ENCODE results near the gene SPHK1.
"Not testable (repeated sequence)": the region's sequence is repeated elsewhere in the genome, so short reads cannot be mapped to it uniquely, and the experiment has no call there.

SPHK1 gene, protein sequence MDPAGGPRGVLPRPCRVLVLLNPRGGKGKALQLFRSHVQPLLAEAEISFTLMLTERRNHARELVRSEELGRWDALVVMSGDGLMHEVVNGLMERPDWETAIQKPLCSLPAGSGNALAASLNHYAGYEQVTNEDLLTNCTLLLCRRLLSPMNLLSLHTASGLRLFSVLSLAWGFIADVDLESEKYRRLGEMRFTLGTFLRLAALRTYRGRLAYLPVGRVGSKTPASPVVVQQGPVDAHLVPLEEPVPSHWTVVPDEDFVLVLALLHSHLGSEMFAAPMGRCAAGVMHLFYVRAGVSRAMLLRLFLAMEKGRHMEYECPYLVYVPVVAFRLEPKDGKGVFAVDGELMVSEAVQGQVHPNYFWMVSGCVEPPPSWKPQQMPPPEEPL

DNA sequence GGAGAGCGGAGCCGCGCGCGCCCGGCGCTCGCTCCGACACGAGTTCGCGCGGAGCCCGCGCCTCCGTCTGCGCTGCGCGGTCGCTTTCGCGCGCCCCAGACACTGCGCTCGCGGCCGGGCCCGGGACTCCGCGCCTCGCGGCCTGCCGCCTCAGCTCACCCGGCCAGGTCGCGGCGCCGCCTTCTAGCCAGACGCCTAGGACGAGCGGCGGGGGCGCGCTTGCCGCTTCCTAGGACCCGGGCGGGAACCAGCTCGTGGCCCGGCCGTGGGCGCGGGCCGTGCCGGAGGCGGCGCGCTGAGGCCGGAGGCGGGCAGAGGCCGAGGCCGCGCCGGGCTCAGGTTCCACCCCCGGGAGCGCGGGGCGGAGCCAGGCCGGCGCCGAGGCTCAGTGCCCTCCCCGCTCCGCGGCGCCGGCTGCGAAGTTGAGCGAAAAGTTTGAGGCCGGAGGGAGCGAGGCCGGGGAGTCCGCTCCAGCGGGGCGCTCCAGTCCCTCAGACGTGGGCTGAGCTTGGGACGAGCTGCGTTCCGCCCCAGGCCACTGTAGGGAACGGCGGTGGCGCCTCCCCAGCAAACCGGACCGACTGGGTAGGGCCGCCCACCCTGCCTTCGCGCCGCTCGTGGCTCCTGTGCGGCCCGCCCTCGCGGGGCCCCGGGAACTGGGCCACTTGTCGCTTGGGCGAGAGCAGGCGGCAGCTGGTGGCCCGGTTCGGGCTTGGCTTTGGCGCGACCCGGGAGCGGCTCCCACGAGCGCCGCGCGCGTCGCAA, at the start of gene SPHK1:
Gene SPHK1, plus strand, starts transcription at position 388 of the 765 bp plus-strand sequence. CDS start 1,036 bp downstream, outside the sequence.
- DNase-seq (ENCODE audit: low read depth in 2 of 2) = peak; percentile 66 to 69

DNA sequence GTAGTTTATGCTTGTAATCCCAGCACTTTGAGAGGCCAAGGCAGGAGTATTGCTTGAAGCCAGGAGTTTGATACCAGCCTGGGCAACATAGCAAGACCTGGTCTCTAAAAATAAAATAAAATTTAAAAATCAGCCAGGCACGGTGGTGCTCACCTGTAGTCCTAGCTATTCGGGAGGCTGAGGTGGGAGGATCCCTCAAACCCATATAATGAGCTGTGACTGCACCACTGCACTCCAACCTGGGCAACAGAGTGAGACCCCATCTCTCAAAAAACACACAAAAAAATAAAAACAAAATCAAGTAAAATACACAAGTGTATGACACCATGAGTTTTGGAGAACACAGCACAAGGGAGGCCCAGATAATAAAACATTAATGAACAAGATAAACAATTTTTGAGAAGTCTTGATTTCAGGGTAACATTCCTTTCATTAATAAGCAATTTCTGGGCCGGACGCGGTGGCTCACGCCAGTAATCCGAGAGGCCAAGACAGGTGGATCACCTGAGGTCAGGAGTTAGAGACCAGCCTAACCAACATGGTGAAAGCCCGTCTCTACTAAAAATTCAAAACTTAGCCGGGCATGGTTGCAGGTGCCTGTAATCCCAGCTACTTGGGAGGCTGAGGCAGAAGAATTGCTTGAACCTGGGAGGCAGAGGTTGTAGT, 48.6 kb upstream of the SPHK1 start:
- no peak for DNase-seq (ENCODE audit: low read depth in 2 of 2)

DNA sequence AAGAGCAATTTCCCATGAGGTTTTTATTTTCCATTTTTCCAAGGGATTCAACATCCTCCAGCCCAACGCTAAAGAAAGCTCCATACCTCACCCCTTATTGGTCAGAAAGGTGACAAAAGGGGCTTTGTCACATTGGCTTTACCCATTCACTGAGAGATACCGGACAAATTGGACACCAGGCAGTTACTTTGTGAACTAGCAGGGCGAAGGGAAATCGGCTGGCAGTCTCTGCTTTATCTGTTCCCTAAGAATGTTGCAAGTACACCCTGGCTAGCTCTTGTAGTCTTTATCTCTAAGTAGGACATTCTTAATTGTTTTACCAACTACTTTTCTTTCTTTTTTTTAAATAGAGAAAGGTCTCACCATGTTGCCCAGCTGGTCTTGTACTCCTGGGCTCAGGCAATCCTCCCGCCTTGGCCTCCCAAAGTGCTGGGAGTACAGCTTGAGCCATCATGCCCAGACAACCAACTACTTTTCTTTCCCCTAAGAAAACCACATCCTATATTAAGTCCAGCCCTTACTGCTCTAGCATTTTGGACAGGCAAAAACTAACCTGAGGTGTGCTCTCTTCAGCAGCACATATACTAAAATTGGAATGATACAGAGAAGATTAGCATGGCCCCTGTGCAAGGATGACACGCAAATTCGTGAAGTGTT, 47.5 kb upstream of the SPHK1 start:
- DNase-seq (ENCODE audit: low read depth in 2 of 2) = no peak

DNA sequence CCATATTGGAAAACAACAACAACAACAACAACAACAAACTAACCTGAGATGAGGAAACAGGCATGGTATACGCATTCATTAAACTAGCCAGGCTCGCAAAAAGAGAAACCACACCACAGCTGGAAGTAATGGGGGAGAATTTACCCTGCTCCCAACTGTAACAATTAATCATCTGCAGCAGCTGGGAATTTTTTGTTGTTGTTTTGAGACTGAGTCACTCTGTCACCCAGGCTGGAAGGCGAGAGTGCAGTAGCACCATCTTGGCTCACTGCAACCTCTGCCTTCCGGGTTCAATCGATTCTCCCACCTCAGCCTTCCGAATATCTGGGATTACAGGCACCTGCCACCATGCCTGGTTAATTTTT, 47.0 kb upstream of the SPHK1 start:
- no peak for DNase-seq (ENCODE audit: low read depth in 2 of 2)

DNA sequence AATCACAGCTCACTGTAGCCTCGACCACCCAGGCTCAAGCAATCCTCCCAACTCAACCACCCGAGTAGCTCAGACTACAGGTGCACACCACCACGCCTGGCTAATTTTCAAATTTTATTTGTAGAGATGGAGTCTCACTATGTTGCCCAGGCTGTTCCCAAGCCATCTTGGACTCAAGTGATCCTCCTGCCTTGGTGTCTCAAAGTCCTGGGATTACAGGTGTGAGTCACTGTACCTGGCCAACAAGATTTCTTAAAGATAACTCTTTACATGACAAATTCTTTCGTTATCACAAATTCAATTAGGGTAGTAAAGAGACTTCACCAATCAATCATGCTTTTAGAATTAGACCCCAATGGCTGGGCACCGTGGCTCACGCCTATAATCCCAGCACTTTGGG, 43.1 kb upstream of the SPHK1 start:
- DNase-seq (ENCODE audit: low read depth in 2 of 2) = no peak

DNA sequence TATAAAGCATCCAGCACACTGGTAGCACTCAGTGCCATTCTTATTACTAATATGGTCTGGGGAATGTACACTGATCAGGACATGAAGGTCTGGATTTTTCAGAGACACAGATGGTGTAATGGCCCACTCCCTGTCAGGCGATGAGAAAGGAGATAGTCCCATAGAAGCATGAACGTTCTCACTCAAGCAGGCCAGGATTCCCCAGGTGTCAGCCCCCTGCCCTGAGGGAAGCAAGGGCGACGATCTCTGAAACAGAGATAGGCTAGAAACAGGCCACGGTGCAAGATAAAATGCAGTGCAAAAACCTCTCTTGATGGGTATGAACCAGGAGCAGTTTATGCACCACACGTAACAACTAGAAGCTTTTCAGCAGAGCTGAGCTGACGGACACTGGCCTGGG, 41.3 kb upstream of the SPHK1 start:
- DNase-seq (ENCODE audit: low read depth in 2 of 2) = no peak

DNA sequence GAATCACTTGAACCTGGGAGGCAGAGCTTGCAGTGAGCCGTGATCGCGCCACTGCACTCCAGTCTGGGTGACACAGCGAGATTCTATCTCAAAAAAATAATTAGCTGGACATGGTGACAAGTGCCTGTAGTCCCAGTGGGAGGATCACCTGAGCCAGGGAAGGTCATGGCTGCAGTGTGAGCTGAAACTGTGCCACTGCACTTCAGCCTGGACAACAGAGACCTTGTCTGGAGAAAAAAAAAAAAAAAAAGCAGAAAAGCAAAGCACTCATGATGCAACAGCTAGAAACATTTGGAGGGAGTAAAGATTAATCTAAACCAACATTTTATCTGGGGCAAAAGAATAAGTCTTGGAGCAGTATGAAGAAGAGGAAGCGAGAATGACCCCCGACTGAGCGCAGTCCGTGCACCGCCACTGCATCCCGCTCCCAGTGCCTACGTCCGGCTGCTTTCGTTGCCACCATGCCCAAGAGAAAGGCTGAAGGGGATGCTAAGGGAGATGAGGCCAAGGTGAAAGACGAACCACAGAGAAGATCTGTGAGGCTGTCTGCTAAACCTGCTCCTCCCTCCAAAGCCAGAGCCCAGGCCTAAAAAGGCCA, 38.9 kb upstream of the SPHK1 start:
- DNase-seq (ENCODE audit: low read depth in 2 of 2) = no peak

DNA sequence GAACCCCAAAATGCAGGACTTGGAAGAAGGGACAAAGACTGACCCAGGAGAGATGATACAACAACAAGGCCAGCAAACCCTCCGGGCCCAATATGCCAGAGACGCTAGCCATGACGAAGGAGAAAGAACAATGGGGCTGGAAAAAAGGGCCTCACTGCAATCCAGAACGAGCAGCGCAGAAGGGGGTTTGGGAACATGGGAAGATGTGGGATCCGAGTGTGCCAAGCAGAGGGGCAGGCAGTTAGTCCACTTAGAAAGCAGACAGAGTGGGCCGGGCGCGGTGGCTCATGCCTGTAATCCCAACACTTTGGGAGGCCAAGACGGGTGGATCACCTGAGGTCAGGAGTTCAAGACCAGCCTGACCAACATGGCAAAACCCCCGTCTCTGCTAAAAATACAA, 37.5 kb upstream of the SPHK1 start:
- DNase-seq (ENCODE audit: low read depth in 2 of 2) = not testable (repeated sequence)

DNA sequence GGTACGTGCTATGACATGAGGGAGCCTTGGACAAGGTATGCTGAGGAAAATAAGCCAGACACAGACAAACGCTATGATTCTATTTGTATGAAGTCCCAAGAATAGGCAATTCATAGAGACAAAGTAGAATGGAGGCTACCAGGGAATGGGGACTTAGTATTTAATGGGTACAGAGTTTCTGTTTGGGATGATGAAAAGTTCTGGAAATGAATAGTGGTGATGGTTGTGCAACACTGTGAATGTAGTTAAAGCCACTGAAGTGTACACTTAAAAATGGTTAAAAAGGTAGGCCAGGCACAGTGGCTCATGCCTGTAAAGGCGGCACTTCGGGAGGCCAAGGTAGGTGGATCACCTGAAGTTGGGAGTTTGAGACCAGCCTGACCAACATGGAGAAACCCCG, 33.9 kb upstream of the SPHK1 start:
- DNase-seq (ENCODE audit: low read depth in 2 of 2) = no peak

DNA sequence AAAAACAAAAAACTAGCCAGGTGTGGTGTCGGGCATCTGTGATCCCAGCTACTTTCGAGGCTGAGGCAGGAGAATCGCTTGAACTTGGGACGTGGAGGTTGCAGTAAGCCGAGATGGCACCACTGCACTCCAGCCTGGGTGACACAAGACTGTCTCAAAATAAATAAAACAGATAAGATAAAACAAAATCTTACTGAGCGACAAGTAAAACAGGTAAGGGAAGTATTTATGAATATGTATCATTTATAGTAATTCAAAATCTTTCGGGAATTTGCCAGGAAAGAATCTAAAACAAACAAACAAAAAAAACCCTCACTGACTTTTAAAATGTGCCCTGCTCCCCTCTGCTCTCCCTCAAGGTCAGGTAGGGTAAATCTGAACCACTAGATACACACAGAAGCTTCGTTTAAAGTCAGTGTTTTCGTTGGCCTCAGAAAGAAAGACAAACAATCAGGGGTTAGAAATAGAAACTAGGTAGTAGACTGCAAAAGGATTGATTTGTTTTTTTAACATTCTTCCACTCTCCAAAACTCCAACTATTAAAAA, 32.8 kb upstream of the SPHK1 start:
- no peak for DNase-seq (ENCODE audit: low read depth in 2 of 2)

DNA sequence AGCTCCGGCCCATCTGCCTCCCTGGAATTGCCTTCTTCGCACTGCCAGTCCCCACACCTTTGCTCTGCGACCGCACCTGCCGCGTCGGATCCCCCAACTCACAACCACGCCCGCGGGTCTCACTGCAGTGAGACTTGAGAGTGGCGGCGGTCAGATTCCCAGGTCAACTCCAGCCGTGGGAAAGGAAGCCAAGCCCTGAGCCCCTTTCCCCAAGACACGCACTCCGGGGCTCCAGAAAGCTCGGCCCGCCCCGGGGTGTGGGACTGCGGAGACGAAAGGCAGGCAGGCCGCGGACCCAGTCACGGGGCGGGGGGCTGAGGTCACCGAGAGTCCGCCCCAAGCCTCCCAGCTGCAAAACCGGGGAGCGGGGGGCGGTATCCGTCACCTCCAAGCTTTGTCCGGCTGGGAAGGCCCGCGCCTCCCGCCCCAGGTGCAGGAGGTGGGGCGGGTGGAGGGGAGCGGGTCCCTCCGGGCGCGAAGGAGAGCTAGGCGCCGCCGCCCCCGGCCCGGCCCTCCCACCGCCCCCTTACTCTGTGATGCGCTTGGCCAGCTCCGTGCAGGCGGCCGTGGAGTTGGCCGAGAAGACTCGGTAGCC, 31.3 kb upstream of the SPHK1 start:
- DNase-seq (ENCODE audit: low read depth in 2 of 2) = peak; percentile 5 to 11

DNA sequence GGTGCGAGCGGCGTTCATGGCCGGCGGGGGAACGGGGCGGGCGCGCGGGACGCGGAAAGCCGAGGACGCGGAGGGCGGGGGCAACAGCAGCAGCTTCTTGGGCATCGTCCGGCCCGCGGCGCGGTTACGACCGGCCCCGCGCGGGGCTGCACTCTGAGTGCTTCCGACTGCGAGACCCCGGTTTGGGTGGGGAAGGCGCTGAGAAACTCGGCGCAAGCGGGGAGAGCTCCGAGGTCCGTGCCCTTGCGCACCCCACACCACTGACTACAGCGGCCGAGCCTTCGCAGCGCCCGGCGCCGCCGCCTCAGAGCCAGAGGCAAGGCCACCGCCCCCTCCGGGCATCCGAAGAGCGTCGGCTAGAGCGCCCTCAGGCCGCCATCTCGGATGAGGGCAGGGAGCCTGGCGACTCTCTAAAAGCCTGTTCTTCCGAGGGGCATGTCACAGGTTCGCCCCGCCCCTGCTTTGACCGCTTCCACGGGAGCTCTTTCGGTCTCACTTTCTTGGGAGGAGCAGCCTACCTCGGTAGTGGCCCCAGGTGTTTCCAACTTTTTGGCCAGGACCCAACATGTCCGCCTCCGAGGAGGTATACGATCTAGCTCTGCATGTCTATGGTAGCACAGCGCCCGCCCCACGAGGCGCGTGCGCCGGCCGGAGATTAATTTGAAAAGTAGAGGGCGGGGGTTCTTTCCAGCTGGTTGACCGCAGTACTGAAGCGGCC, 30.7 kb upstream of the SPHK1 start, which contains the start of gene PRPSAP1:
Gene PRPSAP1, minus strand, starts transcription at position 318 of the 718 bp plus-strand sequence. Its CDS starts 213 bp downstream, at position 105.
- peak; percentile 71 to 77 for DNase-seq (ENCODE audit: low read depth in 2 of 2)

DNA sequence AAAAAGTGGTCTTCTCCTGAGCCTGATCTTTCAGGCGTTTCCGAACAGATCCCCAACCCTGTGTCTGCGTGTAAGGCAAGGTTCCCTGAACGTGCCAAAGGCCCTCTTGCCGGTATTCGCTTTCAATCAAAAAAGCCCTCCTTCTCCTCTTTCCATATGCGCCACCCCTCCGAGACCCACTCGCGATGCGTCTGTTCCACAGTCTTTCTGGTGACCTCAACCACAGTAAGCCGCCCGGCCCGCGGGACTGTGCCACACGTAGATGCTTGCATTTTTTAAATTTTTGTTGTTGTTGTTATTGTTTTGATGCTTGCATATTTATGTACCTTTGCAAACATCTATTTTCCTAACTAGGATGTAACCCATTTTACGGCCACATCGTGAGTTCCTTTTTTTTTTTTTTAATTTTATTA, 30.1 kb upstream of the SPHK1 start:
- DNase-seq (ENCODE audit: low read depth in 2 of 2) = no peak

DNA sequence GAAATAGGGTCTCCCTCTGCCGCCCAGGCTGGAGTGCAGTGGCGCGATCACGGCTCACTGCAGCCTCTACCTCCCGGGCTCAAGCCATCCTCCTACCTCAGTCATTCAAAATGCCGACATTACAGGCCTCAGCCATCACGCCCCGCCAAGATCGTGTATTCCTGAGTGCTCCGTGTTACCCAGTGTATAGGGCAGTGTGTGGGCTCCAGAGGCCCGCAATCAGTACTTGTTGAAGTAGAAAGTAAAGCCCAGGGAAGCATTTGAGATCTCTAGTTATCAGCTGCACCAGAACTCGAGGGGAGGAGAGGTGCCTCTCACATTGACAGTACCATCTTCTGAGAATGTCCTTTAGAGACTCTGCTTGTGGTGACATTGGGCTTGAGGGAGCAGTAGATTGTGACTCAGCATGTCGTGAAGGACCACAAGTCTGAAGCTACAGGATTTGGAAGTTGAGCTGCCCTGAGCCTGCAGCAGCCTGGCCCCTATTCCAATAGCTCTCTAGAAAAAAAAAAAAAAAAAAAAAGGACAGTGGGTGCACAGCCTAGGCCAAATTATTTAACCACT, 29.6 kb upstream of the SPHK1 start:
- no peak for DNase-seq (ENCODE audit: low read depth in 2 of 2)

DNA sequence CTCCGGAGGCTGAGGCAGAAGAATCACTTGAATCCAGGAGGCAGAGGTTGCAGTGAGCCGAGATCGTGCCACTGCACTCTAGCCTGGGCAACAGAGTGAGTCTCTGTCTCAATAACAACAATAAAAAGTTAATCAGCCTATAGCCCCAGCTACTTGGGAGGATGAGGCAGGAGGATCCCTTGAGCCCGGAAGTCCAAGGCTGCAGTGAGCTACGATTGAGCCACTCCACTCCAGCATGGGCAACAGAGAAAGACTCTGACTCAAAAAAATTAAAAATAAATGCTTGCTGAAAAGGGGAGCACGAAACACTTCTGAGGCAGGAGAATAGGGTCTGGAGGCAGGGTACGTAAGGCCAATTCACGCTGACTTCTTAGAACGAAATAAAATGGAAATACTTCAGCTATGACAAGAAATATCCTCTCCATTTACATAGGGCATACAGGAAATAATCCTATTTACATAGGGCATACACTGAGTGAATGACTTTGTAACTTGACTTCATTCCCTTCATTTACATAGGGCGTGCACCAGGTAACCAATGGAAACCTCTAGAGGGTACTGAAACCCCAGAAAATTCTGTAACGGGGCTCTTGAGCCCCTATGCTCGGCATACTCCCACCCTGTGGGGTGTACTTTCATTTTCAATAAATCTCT, 27.5 kb upstream of the SPHK1 start:
- DNase-seq (ENCODE audit: low read depth in 2 of 2) = no peak

DNA sequence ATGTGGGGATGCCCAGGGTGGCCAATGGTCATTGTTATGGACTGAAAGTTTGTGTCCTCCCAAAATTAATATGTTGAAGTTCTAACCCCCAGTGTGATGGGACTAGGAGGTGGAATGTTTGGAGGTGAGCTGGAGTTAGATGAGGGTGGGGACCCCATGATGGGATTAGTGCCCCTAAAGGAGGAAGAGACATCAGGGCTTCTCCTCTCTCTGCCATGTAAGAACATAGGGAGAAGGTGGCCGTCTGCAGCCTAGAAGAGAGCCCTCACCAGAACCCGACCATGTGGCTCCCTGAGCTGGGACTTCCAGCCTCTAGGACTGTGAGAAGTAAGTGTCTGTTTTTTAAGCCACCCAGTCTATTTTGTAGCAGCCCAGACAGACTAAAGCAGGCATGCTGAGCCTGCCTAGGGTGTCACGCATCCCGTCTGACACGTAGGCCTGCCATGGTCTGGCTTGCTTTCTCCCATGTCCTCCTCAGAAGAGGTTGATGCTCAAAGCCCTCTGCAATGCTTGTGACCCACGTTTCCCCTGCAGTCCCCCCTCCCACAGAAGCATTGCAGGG, 26.7 kb upstream of the SPHK1 start:
- no peak for DNase-seq (ENCODE audit: low read depth in 2 of 2)

DNA sequence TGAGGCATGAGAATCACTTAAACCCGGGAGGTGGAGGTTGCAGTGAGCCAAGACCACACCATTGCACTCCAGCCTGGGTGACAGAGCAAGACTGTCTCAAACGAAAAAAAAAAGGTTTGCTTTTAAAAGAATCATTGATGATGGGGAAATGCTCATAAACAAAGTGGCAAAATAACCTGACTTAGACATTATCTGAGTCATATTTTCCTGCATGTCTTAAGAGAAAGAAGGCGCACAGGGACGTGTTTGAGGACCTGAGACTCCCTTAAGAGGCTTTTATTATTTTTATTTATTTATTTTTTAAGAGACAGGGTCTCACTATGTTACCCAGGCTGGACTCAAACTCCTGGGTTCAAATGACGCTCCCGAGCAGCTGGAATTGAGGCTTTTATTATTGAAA, 25.0 kb upstream of the SPHK1 start:
- no peak for DNase-seq (ENCODE audit: low read depth in 2 of 2)

DNA sequence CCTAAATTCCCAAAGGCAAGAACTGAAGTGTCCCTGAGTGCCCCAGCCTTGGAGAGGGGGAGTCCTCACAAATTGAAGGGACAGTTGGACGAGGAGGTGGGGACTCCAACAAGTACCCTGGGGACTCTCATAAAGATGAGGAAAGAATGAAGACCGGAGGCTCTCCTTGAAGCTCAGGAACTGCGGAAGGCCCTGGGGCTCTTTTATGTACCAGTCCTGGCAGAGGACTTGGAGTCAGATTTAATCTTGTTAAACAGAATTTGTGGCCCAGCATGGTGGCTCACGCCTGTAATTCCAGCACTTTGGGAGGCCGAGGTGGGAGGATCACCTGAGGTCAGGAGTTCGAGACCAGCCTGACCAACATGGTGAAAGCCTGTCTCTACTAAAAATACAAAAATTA, 24.6 kb upstream of the SPHK1 start:
- not testable (repeated sequence) for DNase-seq (ENCODE audit: low read depth in 2 of 2)

DNA sequence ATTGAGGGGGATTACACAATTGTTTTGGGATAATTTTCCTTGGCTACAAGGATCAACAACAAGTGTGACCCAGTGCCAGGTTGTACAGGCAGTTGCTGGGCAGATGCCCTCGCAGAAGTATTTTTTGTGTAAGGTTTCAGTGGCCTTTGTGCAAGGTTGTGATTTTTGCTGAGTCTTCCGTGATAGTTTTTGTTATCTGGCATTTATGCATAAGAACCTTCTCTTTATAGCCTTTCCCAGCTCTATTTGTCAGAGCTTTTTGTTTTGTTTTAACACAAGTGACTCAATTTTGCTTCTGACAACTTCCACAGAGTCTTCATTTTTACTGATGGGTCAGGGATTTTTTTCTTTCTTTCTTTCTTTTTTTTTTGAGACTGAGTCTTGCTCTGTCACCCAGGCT, 23.9 kb upstream of the SPHK1 start:
- DNase-seq (ENCODE audit: low read depth in 2 of 2) = no peak

All from stimulated activated CD8-positive, alpha-beta memory T cell treated with anti-CD3 and anti-CD28 coated beads, Interleukin-2, amount 100 ng/mL, for 48 hours (primary cell).